HG03354 (cell line): ENCODE results near the gene RBX1.
"Not testable (repeated sequence)": the region's sequence is repeated elsewhere in the genome, so short reads cannot be mapped to it uniquely, and the experiment has no call there.

Source experiments
- ATAC-seq: cut with Tn5 transposase; IDR thresholded peaks from one replicate; pipeline ENCODE4 v1.9.1; 2021; ENCODE audit warnings: mild to moderate bottlenecking; ENCODE audit not compliant: unreplicated experiment, poor library complexity, severe bottlenecking

The RBX1 gene

GRCh38 chr22:40966726-40967085 is 15.5 kb downstream of the RBX1 start:
- ATAC-seq = no peak

GRCh38 chr22:40967111-40967760 is 16.1 kb downstream of the RBX1 start:
- ATAC-seq = no peak

- ATAC-seq = no peak
Measured at GRCh38 chr22:40972587-40972986, 21.4 kb downstream of the RBX1 start.

- no peak for ATAC-seq
Measured at GRCh38 chr22:40973144-40973543, 22.0 kb downstream of the RBX1 start.

- ATAC-seq = no peak
Measured at GRCh38 chr22:40975366-40975765, 24.2 kb downstream of the RBX1 start.

GRCh38 chr22:40976866-40977700 is 25.9 kb downstream of the RBX1 start:
- ATAC-seq = no peak

- ATAC-seq = no peak
Measured at GRCh38 chr22:40979198-40979597, 28.0 kb downstream of the RBX1 start.

- no peak for ATAC-seq
Measured at GRCh38 chr22:40979871-40980270, 28.7 kb downstream of the RBX1 start.

- no peak for ATAC-seq
Measured at GRCh38 chr22:40982482-40983385, 31.6 kb downstream of the RBX1 start.

- ATAC-seq = no peak
Measured at GRCh38 chr22:40991298-40991697, 40.1 kb downstream of the RBX1 start.

- ATAC-seq = no peak
Measured at GRCh38 chr22:40995821-40996220, 44.6 kb downstream of the RBX1 start.

- no peak for ATAC-seq
Measured at GRCh38 chr22:40997520-40997919, 46.3 kb downstream of the RBX1 start.

GRCh38 chr22:41000040-41000565 is 48.9 kb downstream of the RBX1 start:
- no peak for ATAC-seq

- no peak for ATAC-seq
Measured at GRCh38 chr22:41000941-41001721, 50.0 kb downstream of the RBX1 start.

- no peak for ATAC-seq
Measured at GRCh38 chr22:41001722-41002122, 50.5 kb downstream of the RBX1 start.

GRCh38 chr22:41002386-41002785 is 51.2 kb downstream of the RBX1 start:
- not testable (repeated sequence) for ATAC-seq

GRCh38 chr22:41003066-41003465 is 51.9 kb downstream of the RBX1 start:
- ATAC-seq = no peak

- ATAC-seq = no peak
Measured at GRCh38 chr22:41003976-41004375, 52.8 kb downstream of the RBX1 start.

GRCh38 chr22:41009222-41009948 is 58.2 kb downstream of the RBX1 start:
- no peak for ATAC-seq
